H9 (cell line): ENCODE data around the gene MSH3. TPM values are rescaled to one million over a fixed set of nuclear protein-coding genes. Genes with fewer than 3 reads are reported as not detected.
"Not testable (repeated sequence)": the region's sequence is repeated elsewhere in the genome, so short reads cannot be mapped to it uniquely, and the experiment has no call there.

Experiments
- DNase-seq: peaks from one replicate; pipeline ENCODE4 v3.0.0-alpha.2; 2017
- H2AFZ ChIP-seq: one replicate; pipeline ENCODE4 v1.6.1; 2013; ENCODE audit warnings: mild to moderate bottlenecking, low read length, control low read depth, moderate library complexity
- H2AK5ac ChIP-seq: 2 replicates; pipeline ENCODE4 v1.6.1; 2013; ENCODE audit warnings: low read length, control low read depth, mixed read lengths; ENCODE audit not compliant: insufficient read length
- H2BK120ac ChIP-seq: one replicate; pipeline ENCODE4 v1.6.1; 2013; ENCODE audit warnings: low read depth, mild to moderate bottlenecking, low read length, control low read depth, inconsistent platforms; ENCODE audit not compliant: poor library complexity, severe bottlenecking
- H2BK12ac ChIP-seq: 2 replicates; pipeline ENCODE4 v1.6.1; 2013; ENCODE audit warnings: low read length, control low read depth, mixed read lengths, low read depth; ENCODE audit not compliant: insufficient read length
- H2BK15ac ChIP-seq: 2 replicates; pipeline ENCODE4 v1.6.1; 2013; ENCODE audit warnings: low read depth, low read length, control low read depth
- H2BK20ac ChIP-seq: one replicate; pipeline ENCODE4 v1.6.1; 2013; ENCODE audit warnings: low read depth, mild to moderate bottlenecking, low read length, control low read depth, inconsistent platforms; ENCODE audit not compliant: poor library complexity, severe bottlenecking
- H2BK5ac ChIP-seq: 2 replicates; pipeline ENCODE4 v1.6.1; 2013; ENCODE audit warnings: low read length, control low read depth, mixed read lengths; ENCODE audit not compliant: insufficient read length
- H3K14ac ChIP-seq: 2 replicates; pipeline ENCODE4 v1.6.1; 2013; ENCODE audit warnings: low read length, control low read depth; ENCODE audit not compliant: insufficient read depth
- H3K18ac ChIP-seq: 2 replicates; pipeline ENCODE4 v1.6.1; 2013; ENCODE audit warnings: low read depth, mild to moderate bottlenecking, mixed read lengths, low read length, control low read depth; ENCODE audit not compliant: insufficient read length
- H3K23ac ChIP-seq: 2 replicates; pipeline ENCODE4 v1.6.1; 2013; ENCODE audit warnings: low read length, control low read depth, mixed read lengths, low read depth; ENCODE audit not compliant: insufficient read length
- H3K23me2 ChIP-seq: 2 replicates; pipeline ENCODE4 v1.6.1; 2013; ENCODE audit warnings: low read depth, mild to moderate bottlenecking, mixed read lengths, low read length, control low read depth; ENCODE audit not compliant: insufficient read length, poor library complexity, severe bottlenecking
- H3K27ac ChIP-seq: 2 replicates; pipeline ENCODE4 v1.5.1; 2013; ENCODE audit warnings: low read length, control low read depth, mixed read lengths, low read depth; ENCODE audit not compliant: insufficient read length
- H3K27me3 ChIP-seq: 2 replicates; pipeline ENCODE4 v1.6.1; 2013; ENCODE audit warnings: low read length, control low read depth, inconsistent platforms; ENCODE audit not compliant: insufficient read depth
- H3K4ac ChIP-seq: 2 replicates; pipeline ENCODE4 v1.6.1; 2013; ENCODE audit warnings: low read depth, mild to moderate bottlenecking, control low read depth, inconsistent platforms, low read length, moderate library complexity
- H3K4me1 ChIP-seq: 2 replicates; pipeline ENCODE4 v1.6.1; 2013; ENCODE audit warnings: low read length, control low read depth, inconsistent platforms; ENCODE audit not compliant: insufficient read depth
- H3K4me2 ChIP-seq: 2 replicates; pipeline ENCODE4 v1.6.1; 2013; ENCODE audit warnings: low read length, control low read depth, mixed read lengths; ENCODE audit not compliant: insufficient read length, insufficient read depth
- H3K56ac ChIP-seq: 2 replicates; pipeline ENCODE4 v1.6.1; 2013; ENCODE audit warnings: low read depth, mild to moderate bottlenecking, mixed read lengths, low read length, control low read depth; ENCODE audit not compliant: insufficient read length
- H3K79me1 ChIP-seq: 2 replicates; pipeline ENCODE4 v1.6.1; 2013; ENCODE audit warnings: low read depth, mild to moderate bottlenecking, moderate library complexity, low read length, control low read depth, inconsistent platforms; ENCODE audit not compliant: insufficient read depth, poor library complexity, severe bottlenecking
- H3K79me2 ChIP-seq: 2 replicates; pipeline ENCODE4 v1.6.1; 2013; ENCODE audit warnings: low read length, control low read depth, inconsistent platforms; ENCODE audit not compliant: insufficient read depth
- H3K9ac ChIP-seq: 2 replicates; pipeline ENCODE4 v1.6.1; 2013; ENCODE audit warnings: low read length, control low read depth, mixed read lengths; ENCODE audit not compliant: insufficient read length; ENCODE audit errors: extremely low read depth
- H3K9me3 ChIP-seq: one replicate; pipeline ENCODE4 v1.6.1; 2013; ENCODE audit warnings: low read depth, low read length, inconsistent platforms; ENCODE audit not compliant: control insufficient read depth
- H3T11ph ChIP-seq: one replicate; pipeline ENCODE4 v1.6.1; 2013; ENCODE audit warnings: mild to moderate bottlenecking, low read length, control low read depth, inconsistent platforms
- H4K20me1 ChIP-seq: one replicate; pipeline ENCODE4 v1.6.1; 2013; ENCODE audit not compliant: control insufficient read depth, insufficient read length, insufficient read depth
- H4K5ac ChIP-seq: 2 replicates; pipeline ENCODE4 v1.6.1; 2013; ENCODE audit warnings: low read depth, mild to moderate bottlenecking, mixed read lengths, low read length, control low read depth; ENCODE audit not compliant: insufficient read length
- H4K8ac ChIP-seq: replicated peaks from 2 replicates; pipeline ENCODE4 v1.6.1; 2013; ENCODE audit warnings: low read length, control low read depth, mixed read lengths, low read depth; ENCODE audit not compliant: insufficient read length
- H4K91ac ChIP-seq: 2 replicates; pipeline ENCODE4 v1.6.1; 2013; ENCODE audit warnings: low read depth, mild to moderate bottlenecking, moderate library complexity, mixed read lengths, low read length, control low read depth; ENCODE audit not compliant: insufficient read length
- H3K27ac Mint-ChIP-seq, 3 experiments: 2 replicates in 2 of 3; 3 replicates in 1 of 3; pipeline ENCODE4 v1.8.0; 2020 to 2021; ENCODE audit warnings: mixed read lengths in 3 of 3, mild to moderate bottlenecking in 1 of 3, moderate library complexity in 1 of 3
- H3K27me3 Mint-ChIP-seq: 2 replicates; pipeline ENCODE4 v1.8.0; 2021; ENCODE audit warnings: low read depth, mild to moderate bottlenecking, moderate library complexity, mixed read lengths
- H3K36me3 Mint-ChIP-seq, 3 experiments: 2 replicates in 2 of 3; 3 replicates in 1 of 3; pipeline ENCODE4 v1.8.0; 2020 to 2021; ENCODE audit warnings: low read depth in 3 of 3, mixed read lengths in 3 of 3; ENCODE audit not compliant: insufficient read depth in 1 of 3
- H3K4me1 Mint-ChIP-seq, 2 experiments: 2 replicates each; pipeline ENCODE4 v1.8.0; 2020; ENCODE audit warnings: mixed read lengths in 2 of 2
- H3K4me3 Mint-ChIP-seq, 2 experiments: 2 replicates in 1 of 2; 3 replicates in 1 of 2; pipeline ENCODE4 v1.8.0; 2020 to 2021; ENCODE audit warnings: mild to moderate bottlenecking in 2 of 2, mixed read lengths in 2 of 2, moderate library complexity in 1 of 2
- H3K9me3 Mint-ChIP-seq, 2 experiments: 2 replicates in 1 of 2; 3 replicates in 1 of 2; pipeline ENCODE4 v1.8.0; 2020; ENCODE audit warnings: mild to moderate bottlenecking in 2 of 2, mixed read lengths in 2 of 2, moderate library complexity in 1 of 2
- WGBS: extraction: QIAGEN DNeasy Blood & Tissue Kit; methylation state at CpG from one replicate; pipeline ENCODE4 v1.1.7; 2013; ENCODE audit warnings: missing lambda C conversion rate, low lambda C conversion rate, mixed read lengths; ENCODE audit not compliant: insufficient read length; ENCODE audit errors: extremely low coverage; 5-methylcytosine and 5-hydroxymethylcytosine counted together
- total RNA-seq: library from RNA; stranded (reverse); gene quantifications from 2 replicates; pipeline ENCODE4 v1.2.1, GENCODE V29; 2021
- TF ChIP-seq, protein P1 (sequence below): fragments of 200-600 bp; sonication (generic); conservative IDR thresholded peaks from 3 replicates; pipeline ENCODE4 v1.8.0; 2021; ENCODE audit warnings: antibody characterized with exemption, mild to moderate bottlenecking

Gene MSH3
- total RNA-seq, 1 experiment from 2014 or later: 17.3 TPM

GRCh38 chr5:80837679-80838078 lies 183.2 kb downstream of the MSH3 start:
- Histone ChIP-seq H2BK12ac (no peak overlapping the region), H2BK5ac (no peak overlapping the region), H3K27ac (no peak overlapping the region), H3K18ac (no peak overlapping the region), H3K4me1 (no peaks in the 10 kb centered on the region), H2BK15ac (no peak overlapping the region), H3K4me2 (no peak overlapping the region), H4K20me1 (no peaks in the 10 kb centered on the region), H2AK5ac (no peak overlapping the region), H2BK20ac (no peak overlapping the region), H3K9ac (no peak overlapping the region), H2AFZ (no peak overlapping the region), H3K56ac (no peak overlapping the region), H3K27me3 (no peaks in the 10 kb centered on the region), H3K79me2 (no peaks in the 10 kb centered on the region), H3K14ac (no peak overlapping the region), H3K79me1 (no peaks in the 10 kb centered on the region), H3K23me2 (no peaks in the 10 kb centered on the region), H4K91ac (no peak overlapping the region), H3K23ac (no peak overlapping the region), H3K4ac (no peak overlapping the region), H3K9me3 (no peaks in the 10 kb centered on the region), H3T11ph (no peak overlapping the region), H4K5ac (no peak overlapping the region), H4K8ac (no peak overlapping the region), H2BK120ac (no peak overlapping the region)
- H3K4me1 Mint-ChIP-seq: no peaks in the 10 kb centered on the region
- H3K9me3 Mint-ChIP-seq: 0 out of 5 replicates have a peak, but pooled peaks cover 0 to 2% of the 10 kb centered on the region in 2 experiments
- no peak for DNase-seq
- no peaks in the 10 kb centered on the region for H3K27me3 Mint-ChIP-seq
- peaks cover 2 to 6% (median 4%) of the 10 kb centered on the region in 3 experiments; a peak in 3 of 7 replicates for H3K36me3 Mint-ChIP-seq
- H3K4me3 Mint-ChIP-seq: no peak overlapping the region
- H3K27ac Mint-ChIP-seq: no peak overlapping the region; a peak in 1 of 7 replicates
- TF ChIP-seq, protein P1, sequence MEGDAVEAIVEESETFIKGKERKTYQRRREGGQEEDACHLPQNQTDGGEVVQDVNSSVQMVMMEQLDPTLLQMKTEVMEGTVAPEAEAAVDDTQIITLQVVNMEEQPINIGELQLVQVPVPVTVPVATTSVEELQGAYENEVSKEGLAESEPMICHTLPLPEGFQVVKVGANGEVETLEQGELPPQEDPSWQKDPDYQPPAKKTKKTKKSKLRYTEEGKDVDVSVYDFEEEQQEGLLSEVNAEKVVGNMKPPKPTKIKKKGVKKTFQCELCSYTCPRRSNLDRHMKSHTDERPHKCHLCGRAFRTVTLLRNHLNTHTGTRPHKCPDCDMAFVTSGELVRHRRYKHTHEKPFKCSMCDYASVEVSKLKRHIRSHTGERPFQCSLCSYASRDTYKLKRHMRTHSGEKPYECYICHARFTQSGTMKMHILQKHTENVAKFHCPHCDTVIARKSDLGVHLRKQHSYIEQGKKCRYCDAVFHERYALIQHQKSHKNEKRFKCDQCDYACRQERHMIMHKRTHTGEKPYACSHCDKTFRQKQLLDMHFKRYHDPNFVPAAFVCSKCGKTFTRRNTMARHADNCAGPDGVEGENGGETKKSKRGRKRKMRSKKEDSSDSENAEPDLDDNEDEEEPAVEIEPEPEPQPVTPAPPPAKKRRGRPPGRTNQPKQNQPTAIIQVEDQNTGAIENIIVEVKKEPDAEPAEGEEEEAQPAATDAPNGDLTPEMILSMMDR: no peak

DNA sequence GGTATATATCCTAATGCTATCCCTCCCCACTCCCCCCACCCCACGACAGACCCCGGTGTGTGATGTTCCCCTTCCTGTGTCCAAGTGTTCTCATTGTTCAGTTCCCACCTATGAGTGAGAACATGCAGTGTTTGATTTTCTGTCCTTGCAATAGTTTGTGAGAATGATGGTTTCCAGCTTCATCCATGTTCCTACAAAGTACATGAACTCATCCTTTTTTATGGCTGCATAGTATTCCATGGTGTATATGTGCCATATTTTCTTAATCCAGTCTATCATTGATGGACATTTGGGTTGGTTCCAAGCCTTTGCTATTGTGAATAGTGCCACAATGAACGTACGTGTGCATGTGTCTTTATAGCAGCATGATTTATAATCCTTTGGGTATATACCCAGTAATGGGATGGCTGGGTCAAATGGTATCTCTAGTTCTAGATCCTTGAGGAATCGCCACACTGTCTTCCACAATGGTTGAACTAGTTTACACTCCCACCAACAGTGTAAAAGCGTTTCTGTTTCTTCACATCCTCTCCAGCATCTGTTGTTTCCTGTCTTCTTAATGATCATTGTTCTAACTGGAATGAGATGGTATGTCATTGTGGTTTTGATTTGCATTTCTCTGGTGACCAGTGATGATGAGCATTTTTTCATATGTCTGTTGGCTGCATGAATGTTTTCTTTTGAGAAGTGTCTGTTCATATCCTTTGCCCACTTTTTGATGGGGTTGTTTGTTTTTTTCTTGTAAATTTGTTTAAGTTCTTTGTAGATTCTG lies 186.8 kb downstream of the MSH3 start:
- H3K36me3 Mint-ChIP-seq: peaks cover 3 to 13% (median 6%) of the 10 kb centered on the region in 3 experiments; a peak in 4 of 7 replicates
- H2BK15ac ChIP-seq, H3K4me1 ChIP-seq, H3K18ac ChIP-seq, H3K4me2 ChIP-seq, H4K91ac ChIP-seq, H3K27ac Mint-ChIP-seq, H3K79me1 ChIP-seq, H2BK12ac ChIP-seq, H3K9ac ChIP-seq, H3K4ac ChIP-seq, H2BK5ac ChIP-seq, DNase-seq, H2AK5ac ChIP-seq, H3K23me2 ChIP-seq, H4K8ac ChIP-seq, H3K4me3 Mint-ChIP-seq, H4K5ac ChIP-seq, H2BK20ac ChIP-seq, H3K9me3 Mint-ChIP-seq, H2BK120ac ChIP-seq, H3K79me2 ChIP-seq, H3K27me3 ChIP-seq, H3K27me3 Mint-ChIP-seq, H3T11ph ChIP-seq, H3K14ac ChIP-seq, H3K4me1 Mint-ChIP-seq, H3K9me3 ChIP-seq, H3K56ac ChIP-seq, H3K23ac ChIP-seq, H3K27ac ChIP-seq, H4K20me1 ChIP-seq, H2AFZ ChIP-seq: not testable (repeated sequence)
- no CpG with 5 or more reads among the region's 6 CpGs for WGBS
